ENCODE results near the gene ISCU.

GRCh38 chr12:108518716-108519496 lies 43.5 kb upstream of the ISCU start:
- no peak for TF ChIP-seq CTCF (IDR thresholded peaks at IDR 0.05; ENCODE audit: insufficient read depth, low read length, poor library complexity, severe bottlenecking)
- no peak for TF ChIP-seq EZH2phosphoT487 (conservative IDR thresholded peaks at IDR 0.05; ENCODE audit: low read length)
